Chondrocyte (in vitro differentiated cells): ENCODE measurements around the gene RPGR. TPM values are rescaled to one million over a fixed set of nuclear protein-coding genes. Genes with fewer than 3 reads are reported as not detected.

ENCODE experiments used
- DNase-seq: peaks from one replicate; pipeline ENCODE4 v3.0.0; 2021; ENCODE audit warnings: mixed read lengths, low spot score
- H3K27ac Mint-ChIP-seq: one replicate; pipeline ENCODE4 v1.8.0; 2021; ENCODE audit warnings: mild to moderate bottlenecking, moderate library complexity, mixed read lengths; ENCODE audit not compliant: unreplicated experiment
- H3K27me3 Mint-ChIP-seq: 2 replicates; pipeline ENCODE4 v1.8.0; 2021; ENCODE audit warnings: low read depth, mixed read lengths
- H3K36me3 Mint-ChIP-seq: 2 replicates; pipeline ENCODE4 v1.8.0; 2021; ENCODE audit warnings: low read depth, mixed read lengths
- H3K4me1 Mint-ChIP-seq: 2 replicates; pipeline ENCODE4 v1.8.0; 2021; ENCODE audit warnings: low read depth, mild to moderate bottlenecking, mixed read lengths
- H3K4me3 Mint-ChIP-seq: one replicate; pipeline ENCODE4 v1.8.0; 2021; ENCODE audit warnings: mild to moderate bottlenecking, moderate library complexity, mixed read lengths; ENCODE audit not compliant: unreplicated experiment
- H3K9me3 Mint-ChIP-seq: 2 replicates; pipeline ENCODE4 v1.8.0; 2021; ENCODE audit warnings: low read depth, mixed read lengths
- CTCF ChIP-seq: fragments of 200-600 bp; sonication (generic); IDR thresholded peaks from 2 replicates; pipeline ENCODE4 v1.5.0; 2021; ENCODE audit warnings: antibody characterized with exemption, mild to moderate bottlenecking, moderate library complexity
- total RNA-seq: library from RNA; stranded (reverse); gene quantifications from 3 replicates; pipeline ENCODE4 v1.2.1, GENCODE V29; 2021

RPGR gene
- total RNA-seq, 1 donor from 2014 or later, result 3.3 TPM

DNA sequence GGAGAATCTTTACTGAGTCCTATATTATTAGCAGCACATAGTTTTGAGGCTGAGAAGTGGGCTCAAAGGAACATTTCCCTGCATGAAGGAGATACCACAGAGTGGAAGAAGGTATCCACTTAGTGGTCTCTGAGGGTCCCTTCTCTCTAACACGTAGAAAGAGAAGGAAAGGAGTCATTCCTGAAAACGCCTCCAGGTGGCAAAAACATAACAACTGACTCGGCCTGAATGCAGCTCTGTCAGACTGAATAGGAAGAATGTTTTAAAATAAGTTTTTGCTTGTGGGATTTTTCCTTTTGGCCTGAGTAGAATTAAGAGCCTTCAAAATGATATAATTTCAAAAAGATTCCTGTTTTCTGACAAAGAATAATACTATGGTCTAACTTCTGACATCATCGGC lies 23.3 kb downstream of the RPGR start:
- Mint-ChIP-seq H3K4me1 (peaks cover 3% of the 10 kb centered on the region), H3K9me3 (no peaks in the 10 kb centered on the region), H3K4me3 (no peak overlapping the region)

DNA sequence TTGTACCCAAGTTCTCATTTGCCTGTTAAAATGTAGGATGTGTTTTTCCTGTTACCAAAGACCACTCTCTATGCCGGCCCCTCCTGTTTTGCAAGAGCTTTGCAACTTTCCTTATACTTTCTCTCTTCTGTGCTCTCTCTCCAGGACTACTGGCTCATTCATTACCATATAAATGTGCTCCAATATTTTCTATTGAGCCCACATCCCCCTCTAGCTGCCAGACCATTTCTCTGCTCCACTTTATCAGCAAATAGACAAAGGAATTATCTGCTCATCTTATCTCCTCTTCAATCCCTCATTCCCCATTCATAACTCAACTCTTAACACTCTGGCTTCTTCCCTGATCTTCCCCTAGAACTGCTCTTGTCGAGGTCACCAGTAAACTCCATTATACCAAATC lies 33.6 kb downstream of the RPGR start:
- Mint-ChIP-seq H3K4me3 (no peak overlapping the region), H3K4me1 (no peaks in the 10 kb centered on the region), H3K36me3 (no peaks in the 10 kb centered on the region), H3K9me3 (peaks cover 3% of the 10 kb centered on the region), H3K27ac (no peak overlapping the region), H3K27me3 (no peaks in the 10 kb centered on the region)
- peak; percentile 62 for TF ChIP-seq CTCF
- DNase-seq, result no peak

More for the DNA sequence above, 23.3 kb downstream of the RPGR start:
- no peak for DNase-seq
- peak; percentile 68 for TF ChIP-seq CTCF
- Mint-ChIP-seq H3K36me3 (no peaks in the 10 kb centered on the region), H3K27ac (no peak overlapping the region), H3K27me3 (no peaks in the 10 kb centered on the region)

DNA sequence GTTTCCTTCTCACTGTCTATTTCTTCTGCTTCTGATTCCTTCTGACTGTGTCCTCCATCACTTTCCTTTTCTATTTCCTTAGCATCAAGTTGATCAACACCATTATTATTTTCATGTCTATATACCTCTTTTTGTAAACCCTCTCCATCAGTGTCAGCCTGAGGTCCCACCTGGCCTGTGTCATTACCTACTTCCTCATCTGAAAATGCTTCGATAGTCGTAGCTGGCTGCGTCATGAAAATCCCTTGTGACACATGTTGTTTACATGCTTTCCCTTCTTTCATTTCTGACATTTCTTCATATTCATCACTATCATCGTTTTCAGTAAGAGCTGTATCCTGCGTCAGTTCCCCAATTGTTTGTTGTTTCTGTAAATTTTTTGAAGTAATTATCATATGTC lies 39.6 kb downstream of the RPGR start:
- no peaks in the 10 kb centered on the region for H3K27me3 Mint-ChIP-seq
- no peaks in the 10 kb centered on the region for H3K36me3 Mint-ChIP-seq
- H3K4me1 Mint-ChIP-seq, result no peaks in the 10 kb centered on the region
- H3K4me3 Mint-ChIP-seq, result no peak overlapping the region
- DNase-seq, result no peak
- peaks cover 3% of the 10 kb centered on the region for H3K9me3 Mint-ChIP-seq
- no peak overlapping the region for H3K27ac Mint-ChIP-seq
- TF ChIP-seq CTCF, result no peak

DNA sequence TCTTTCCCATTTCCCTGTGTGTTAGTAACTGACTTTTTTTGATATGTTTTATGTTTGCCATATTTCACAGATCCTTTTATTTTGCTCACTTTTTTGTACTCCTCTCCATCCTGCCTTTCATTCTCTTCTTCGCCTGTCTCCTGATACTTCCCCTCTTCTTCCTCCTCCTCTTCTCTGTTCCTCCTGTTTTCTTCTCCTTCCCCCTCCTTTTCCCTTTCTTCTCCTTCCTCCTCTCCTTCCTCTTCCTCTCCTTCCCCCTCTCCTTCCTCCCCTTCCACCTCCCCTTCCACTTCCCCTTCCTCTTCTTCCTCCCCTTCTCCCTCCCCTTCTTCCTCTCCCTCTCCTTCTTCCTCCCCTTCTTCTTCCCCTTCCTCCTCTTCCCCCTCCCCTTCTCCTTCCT lies 41.7 kb downstream of the RPGR start:
- no peaks in the 10 kb centered on the region for H3K4me1 Mint-ChIP-seq
- no peak for DNase-seq
- H3K4me3 Mint-ChIP-seq, result no peak overlapping the region
- no peaks in the 10 kb centered on the region for H3K9me3 Mint-ChIP-seq
- no peaks in the 10 kb centered on the region for H3K27me3 Mint-ChIP-seq
- TF ChIP-seq CTCF, result no peak
- no peaks in the 10 kb centered on the region for H3K36me3 Mint-ChIP-seq
- no peak overlapping the region for H3K27ac Mint-ChIP-seq

GRCh38 chrX:38282049-38282448 lies 45.3 kb downstream of the RPGR start:
- no peaks in the 10 kb centered on the region for H3K36me3 Mint-ChIP-seq
- no peaks in the 10 kb centered on the region for H3K9me3 Mint-ChIP-seq
- H3K27me3 Mint-ChIP-seq, result no peaks in the 10 kb centered on the region
- H3K4me1 Mint-ChIP-seq, result peaks cover 6% of the 10 kb centered on the region
- H3K4me3 Mint-ChIP-seq, result no peak overlapping the region
- DNase-seq, result no peak
- TF ChIP-seq CTCF, result peak; percentile 72
- no peak overlapping the region for H3K27ac Mint-ChIP-seq
